Globus pallidus (tissue), 1 donor: ENCODE measurements around the gene VPS13C.

ENCODE experiments used
- DNase-seq: peaks from one replicate; pipeline ENCODE4 v3.0.0-alpha.2; 2015; ENCODE audit warnings: low spot score

VPS13C gene

DNA sequence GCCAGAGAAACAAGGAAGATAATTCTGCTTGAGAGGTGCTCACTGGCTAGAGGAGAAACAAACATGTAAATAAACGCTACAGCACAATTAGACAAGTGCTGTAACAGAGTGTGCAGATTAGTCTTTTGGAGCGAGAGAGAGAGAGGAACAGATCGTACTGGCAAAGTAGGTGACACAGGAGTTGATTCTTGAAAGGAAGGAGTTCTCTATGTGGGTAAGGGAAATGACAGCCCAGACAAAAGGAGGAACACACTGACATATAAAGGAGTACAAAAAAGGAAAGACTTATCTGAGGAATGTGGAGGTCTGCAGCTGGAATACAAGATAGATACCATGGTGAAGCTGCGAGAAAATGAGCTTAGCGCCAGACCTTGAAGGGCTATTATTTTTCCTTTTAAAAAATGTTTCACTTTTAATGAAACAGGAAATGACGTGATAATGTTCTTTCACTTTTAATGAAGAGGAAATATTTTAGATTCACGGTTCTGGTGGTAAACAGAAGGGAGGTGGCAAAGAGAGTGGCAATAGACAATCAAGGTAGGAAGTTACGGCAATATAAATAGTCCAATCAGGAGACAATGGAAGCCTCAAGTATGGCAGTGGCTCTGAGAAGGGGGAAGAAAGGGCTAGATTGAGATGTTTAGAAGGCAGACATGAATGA, 202.9 kb downstream of the VPS13C start:
- no peak for DNase-seq

DNA sequence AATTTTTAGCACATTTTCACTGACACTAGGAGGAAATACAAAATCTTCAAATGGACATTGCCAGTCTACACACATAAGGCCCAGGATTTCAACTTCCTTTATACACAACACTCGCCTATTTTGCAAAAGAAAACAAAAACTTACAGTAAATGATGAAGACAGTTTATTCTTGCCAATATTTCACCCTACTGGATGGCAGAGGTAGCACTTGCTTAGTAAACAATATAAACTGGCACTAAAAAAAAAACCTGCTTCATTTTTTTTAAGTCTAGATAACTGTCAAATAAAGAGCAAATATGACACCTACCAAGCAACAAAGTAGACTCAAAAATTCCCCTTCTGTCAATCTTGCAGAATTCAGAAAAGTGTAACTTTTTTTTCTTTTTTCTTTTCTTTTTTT, 204.0 kb downstream of the VPS13C start:
- DNase-seq: no peak

DNA sequence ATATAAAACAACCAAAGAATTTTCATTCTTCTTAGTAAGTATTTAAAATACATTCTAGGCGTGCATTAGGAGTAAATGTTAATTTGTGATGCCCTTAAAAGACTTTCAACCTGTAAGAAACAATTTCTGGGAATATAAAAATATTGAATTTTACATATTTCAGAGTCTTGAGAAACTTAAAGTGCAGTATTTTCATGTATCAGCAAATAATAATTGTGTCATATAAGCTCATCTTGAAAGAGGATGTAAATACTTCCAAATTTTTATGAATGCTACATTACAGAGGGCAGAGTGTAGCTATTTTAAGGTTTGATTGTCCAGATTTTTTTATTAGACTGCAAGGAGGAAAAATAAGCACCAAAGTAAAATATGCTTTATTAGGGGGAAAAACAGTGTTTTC, 207.1 kb downstream of the VPS13C start:
- DNase-seq: no peak

DNA sequence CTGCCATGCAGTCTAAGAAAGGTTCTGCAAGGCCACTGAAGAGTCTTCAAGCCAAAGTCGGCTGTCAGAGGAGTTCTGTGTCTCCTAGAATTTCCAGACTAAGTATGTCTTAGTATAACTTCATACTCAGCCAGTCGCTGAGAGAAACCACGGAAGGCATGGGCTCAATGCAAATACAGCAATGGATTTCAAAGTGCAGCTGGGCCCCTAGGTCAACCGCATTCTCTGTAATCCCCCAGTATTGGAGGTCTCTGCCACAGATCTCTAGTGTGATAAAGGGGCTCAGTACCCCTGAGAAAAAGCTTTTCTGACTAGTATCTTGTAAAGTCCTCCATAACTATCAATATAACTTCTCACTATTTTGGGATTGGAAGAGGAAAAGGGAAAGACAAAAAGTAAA, 208.3 kb downstream of the VPS13C start:
- no peak for DNase-seq

DNA sequence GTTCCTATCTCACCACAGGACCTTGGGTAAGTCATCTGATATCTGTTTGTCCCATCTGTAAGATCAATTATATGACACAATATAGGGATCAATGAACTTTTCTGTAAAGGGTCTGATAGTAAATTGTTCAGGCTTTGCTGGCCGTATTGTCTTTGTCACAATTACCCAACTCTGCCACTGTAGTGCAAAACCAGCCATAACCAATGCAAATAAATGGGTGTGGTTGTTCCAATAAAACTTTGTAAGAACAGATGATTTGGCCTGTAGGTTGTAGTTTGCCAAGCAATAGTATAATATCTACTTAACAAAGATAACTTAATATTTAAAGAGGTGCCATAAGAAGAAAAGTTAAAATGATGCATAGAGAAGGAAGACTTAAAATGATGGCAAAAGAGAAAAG, 210.8 kb downstream of the VPS13C start:
- no peak for DNase-seq

DNA sequence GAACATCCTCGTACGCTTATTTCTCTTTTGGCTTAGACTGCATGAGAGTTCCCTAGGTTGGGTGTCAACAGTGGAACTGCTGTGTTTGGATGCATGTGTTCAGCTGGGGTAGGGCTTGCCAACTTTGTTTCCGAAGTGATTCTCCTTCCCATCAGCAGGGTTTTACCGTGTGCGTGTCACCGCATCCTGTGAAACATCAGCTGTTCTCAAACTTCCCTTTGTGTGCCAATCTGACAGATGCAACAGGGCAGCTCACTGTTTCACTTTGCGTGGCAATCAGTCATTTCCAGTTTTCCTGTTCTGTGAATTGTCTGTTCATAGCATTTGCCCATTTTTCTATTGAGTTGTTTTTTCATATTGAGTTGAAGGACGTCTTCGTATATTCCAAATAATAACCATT, 218.8 kb downstream of the VPS13C start:
- no peak for DNase-seq

DNA sequence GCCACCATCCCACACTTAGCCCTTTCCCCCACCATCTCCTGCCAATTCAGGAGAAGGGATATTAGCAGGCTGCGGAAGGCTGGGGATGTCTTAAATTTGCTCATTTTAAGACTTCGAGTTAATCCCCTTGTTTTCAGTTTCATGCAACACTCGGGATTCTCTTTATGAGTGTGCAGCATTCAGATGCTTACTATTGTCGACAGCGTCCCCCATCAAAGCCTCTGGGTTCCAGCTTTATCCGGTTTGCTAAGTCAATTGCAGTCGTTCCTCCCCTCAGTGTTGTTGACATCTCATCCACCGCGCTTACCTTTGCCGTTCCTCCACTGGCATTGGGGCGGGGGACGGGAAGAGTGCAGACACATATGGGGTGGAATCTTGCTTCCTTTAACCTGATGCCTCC, 220.2 kb downstream of the VPS13C start:
- DNase-seq: no peak

DNA sequence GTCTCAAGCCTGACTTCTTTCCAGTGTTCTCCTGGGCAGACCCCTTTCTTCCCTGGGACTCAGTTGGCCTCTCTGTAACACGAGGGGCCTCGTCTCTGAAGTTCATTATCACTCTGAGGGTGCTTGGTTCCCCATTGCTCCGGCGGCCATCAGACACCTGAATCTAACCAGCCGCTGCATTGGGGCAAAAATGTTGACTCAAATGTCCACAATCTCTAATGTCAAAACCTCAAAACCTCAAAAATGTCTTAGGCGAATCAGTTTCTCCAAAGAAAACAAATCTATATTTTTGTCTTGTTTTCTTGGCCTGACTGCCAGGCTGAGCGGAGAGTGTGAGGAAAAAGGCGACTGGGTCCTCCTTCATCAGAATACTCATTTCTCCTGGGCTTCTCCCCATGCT, 220.7 kb downstream of the VPS13C start:
- DNase-seq: no peak

DNA sequence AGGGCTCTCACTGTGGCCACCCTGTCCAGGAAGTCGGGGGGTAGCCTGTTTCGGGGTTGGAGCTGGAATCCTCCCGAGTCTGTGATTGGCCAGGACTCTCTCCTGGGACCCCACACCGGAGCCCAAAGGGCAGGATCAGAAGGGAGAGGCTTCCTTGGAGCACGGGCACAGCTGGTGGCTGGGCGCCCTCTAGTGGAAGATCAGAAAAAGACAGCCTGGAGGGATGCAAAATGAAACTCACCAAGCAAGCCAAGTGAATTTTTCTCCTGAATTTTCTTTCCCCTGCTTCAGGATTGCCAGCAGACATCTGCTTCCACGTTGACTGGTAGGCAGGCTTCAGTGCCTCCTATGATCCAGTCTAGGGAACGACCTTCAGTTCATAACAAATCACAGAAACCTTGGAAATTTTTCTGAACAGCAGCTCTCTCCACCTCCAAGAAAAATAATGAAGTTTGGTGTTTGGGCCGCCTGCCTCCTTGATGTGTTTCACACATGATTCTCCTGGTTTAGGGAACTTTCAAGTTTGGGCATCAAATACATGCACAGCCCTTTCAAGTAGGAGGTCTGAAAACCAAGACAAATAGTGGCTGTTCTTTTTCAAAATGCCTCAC, 224.6 kb downstream of the VPS13C start:
- peak; percentile 42 for DNase-seq

DNA sequence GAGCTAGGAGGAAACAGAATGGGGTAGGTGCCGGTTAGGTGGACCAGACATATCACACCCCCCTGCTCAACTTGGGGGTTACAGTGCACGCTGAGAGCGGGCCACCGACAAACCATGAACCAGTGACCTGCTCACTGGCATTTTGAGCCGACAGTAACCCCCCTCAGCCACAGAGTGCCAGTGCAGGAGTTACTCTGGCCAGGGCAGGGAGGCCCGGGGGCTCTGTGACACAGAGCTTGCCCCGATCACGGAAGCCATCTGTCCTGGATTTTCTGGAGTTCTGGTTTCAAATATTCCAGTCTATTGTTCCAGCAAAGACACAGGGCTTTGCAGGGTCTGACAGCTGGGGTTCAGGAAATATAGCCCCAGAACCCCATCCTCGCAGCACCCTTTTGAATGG, 225.2 kb downstream of the VPS13C start:
- no peak for DNase-seq

DNA sequence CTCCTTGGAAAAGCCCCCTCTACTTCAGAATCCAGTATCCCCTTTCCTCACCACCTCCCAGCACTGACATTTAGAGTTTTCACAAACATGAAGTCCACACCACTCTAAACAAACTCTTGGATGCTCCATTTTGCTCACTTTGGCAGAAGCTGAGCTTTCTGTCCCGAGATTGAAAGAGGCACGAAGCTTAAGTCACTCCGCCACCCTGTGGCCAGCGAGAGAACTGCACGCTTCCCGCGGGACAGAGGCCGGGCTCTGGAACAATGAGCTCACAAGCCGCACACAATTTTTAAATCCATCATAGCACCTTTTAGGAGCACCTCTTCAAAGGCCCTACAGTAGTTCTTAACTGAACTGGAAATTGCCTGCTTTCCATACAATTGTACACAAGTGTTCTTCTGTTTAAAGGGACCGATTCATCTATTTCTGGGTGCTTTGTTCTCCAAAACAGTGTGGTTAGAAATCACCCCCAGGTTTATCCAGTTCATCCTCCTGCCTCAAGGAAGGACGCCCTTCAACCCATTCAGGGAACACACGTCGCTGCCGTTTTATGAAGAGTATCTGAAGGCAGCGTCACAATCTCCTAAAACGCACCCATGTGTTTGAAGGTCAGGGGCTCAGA, 226.1 kb downstream of the VPS13C start:
- DNase-seq: peak; percentile 67

DNA sequence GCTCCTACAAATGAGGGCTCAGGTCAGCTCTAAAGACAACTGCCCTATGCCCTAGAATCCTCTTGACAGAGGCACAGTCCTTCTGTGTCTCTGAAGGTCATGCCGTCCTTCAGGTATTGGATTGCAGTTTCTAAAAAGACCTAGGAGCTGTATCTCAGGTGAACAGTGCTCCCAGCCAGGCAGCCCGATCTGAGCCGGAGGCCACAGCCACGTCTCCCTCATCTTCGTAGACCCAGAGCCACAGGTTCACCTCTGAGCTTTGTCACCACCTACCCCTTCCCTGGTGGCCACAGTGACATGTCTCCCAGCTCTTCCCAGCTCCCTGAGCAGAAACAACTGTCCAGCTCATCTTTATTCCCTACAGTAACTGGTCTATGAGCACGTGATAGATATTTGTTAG, 228.0 kb downstream of the VPS13C start:
- DNase-seq: no peak

DNA sequence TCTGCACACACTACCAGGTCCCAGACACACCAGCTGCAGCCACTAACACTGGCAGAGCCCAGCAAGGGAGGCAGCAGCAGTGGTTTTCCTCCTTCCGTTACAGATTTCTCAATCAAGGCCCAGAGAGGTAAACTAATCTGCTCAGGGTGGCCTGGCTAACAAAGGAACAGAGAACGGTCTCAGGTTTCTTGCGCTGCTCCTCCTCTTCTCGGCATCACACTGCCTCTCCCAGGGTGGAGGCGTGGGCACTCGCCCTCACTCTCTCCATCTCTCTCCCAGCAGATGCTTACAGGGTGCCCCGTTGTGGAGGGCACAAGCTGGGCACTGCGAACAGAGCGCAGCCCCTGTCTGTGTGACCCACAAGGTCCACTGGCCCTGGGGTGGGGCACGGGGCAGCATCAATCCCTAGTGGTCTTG, 228.7 kb downstream of the VPS13C start:
- no peak for DNase-seq

DNA sequence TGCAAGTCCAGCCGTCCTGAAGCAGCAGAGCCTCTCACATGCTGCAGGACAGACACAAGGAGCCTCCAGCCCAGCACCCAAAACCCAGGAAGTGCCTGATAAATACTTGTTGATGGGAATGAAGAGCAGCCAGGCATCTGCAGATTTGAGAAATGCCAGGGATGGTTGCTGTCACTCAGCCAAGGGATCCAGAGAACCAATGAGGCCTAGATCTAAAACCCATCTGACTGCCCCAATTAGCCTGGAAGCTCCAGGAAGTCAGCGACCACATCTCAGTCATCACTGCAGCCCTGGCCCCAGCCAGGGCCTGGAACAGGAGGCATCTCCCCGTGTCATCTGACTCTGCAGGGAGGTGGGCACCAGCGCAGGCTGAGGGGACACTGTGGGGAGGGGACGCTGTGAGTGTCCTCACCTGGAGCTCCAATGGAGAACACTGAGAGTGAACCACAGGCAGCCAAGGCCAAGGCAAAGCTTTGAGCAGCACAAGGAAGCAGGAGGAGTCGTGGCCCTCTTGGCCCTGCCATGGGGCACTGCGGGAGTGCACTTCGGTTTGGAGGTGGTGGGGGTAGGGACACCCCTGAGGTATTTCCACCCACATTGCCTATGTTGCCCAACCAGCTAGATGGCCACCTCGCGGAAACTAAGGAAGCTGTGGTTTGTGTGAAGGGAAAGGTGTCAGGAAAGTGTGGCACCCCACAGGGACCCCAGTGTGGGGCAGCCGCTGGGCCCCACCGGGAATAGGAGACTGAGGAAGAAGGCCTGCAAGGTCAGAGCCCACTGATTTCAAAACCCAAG, 229.5 kb downstream of the VPS13C start:
- no peak for DNase-seq

DNA sequence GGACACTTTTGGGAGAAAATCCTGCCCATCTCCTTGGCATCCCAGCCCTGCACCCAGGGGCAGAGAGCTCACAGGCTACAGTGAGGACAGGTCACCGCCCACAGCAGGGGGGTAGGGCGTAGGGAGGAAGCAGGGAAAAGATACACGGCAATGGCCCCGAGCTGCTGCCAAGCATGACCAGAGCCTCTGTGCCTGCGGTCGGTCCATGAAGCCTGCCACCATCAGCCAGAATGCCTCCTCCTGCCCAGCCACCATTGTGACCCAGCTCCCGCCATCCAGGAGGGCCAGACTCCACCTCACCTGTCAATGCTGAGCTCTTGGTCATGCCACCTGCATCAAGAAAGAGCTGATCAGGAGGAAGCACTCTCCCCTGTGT, 230.7 kb downstream of the VPS13C start:
- no peak for DNase-seq

DNA sequence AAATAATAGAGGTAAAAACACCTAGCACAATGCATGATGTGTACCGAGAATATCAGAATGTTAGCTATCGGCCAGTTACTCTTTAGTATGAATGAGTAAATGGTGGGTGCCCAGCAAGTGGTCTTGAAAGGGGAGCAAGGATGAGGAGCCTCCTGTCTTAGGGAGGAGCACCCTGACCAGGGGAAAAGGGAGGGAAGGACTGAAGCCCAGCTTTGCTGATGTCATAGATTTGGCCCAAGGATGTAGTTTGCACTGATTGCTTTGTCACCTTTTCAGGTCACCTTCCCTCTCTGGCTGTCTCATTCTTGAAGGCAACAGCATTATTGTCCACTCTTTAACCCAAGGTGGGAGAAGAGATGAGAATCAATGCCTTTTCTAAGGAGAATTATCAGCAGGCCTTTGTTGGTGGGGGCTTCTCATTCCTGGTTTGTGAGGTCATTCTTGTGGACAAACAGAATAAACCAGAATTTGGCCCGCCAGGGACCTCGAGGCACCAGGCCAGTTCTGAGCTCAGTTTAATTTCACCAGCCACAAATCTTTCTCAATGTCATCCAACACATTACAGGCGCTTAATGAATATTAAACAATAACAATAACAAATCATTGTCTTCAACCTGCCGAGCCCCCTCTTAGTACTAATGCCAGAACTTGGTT, 231.3 kb downstream of the VPS13C start:
- no peak for DNase-seq

DNA sequence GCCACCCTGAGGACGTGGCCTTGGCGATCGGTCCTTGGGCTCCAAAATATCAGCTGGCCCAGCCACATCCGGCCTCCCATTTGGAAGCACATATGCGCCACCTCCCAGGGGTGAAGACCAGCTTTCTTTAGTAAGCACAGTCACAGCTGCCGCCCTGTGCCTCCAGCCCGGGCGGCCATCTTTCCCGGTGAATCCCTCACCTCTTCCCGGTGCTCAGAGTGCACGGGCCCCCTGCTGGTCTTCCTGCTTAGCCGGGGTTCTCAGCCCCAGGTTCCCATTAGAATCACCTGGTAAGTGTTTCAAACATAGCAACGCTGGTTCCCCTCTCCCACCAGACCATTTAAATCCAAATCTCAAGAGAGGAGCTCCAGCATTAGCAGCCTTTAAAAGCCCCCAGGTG, 232.2 kb downstream of the VPS13C start:
- no peak for DNase-seq

DNA sequence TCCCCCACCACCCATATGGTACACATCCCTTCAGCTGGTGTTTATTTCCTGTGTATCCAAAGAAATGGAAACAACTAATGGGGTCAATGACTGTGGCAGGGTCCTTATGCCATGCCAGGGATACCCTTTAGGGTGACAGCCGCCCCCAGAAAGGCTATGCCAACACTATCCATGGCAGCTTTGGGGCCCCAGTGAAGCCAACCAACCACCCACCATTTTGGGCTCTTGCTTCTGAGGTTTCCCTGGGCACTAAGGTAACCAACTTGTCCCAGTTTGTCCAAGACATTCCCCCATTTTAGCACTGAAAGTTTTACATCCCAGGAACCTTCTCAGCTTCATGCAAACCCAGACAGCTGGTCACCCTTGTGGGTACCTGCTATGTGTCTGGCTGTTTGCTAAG, 233.1 kb downstream of the VPS13C start:
- DNase-seq: no peak

DNA sequence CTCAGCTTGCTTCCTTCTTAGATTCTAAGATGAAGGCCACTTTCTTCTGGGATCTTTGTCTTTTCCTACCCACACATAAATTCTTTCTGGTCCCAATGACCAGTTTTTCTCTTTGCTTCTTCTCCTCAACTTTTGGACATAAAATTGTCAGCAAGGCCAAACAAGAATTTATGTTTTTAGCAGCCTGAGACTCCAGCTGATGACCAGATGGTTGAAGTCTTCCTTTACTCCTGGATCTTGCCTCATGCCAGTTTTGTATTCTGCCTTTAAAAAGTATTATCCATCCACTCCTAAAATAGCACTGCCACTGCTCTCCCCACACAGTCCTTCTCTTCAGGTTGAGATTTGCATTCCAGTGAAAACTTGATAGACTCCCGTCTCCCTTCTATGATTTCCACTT, 236.0 kb downstream of the VPS13C start:
- DNase-seq: no peak

DNA sequence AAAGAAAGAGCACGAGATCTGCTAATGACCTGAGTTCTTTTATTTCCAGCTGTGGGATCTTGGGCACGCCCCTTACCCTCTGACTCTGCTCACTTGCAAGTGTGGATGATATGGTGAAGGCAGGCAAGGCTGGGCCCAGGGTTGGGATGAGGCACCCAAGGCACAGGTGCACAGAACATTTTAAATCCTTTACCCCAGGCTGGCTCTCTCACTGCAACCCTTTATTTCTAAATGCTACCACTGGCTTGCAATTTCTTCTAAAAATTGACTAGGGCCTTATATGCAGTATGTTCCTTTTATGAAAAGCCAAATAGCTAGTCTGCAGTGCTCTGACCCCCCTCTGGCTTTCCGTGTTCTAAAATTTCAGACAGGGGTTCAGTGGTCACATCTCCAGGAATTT, 237.7 kb downstream of the VPS13C start:
- no peak for DNase-seq

DNA sequence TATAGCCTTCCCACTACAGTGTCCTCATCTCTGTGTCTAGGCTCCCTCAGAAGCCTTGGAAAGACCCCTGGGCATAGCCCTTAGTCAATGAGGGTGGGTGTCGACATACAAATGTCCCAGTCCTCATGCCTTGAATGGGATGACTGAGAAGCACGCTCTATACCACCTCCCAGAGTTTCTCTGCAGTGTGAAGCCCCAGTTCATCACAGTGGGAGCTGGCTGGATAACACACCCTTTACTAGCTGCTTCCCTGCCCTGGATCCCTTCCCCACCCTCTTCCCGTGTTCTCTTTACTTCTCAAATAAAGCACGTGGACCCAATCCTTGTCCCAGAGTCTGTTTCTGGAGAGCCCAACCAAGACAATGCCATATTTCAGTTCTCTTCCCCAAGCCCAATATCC, 239.3 kb downstream of the VPS13C start:
- DNase-seq: no peak

DNA sequence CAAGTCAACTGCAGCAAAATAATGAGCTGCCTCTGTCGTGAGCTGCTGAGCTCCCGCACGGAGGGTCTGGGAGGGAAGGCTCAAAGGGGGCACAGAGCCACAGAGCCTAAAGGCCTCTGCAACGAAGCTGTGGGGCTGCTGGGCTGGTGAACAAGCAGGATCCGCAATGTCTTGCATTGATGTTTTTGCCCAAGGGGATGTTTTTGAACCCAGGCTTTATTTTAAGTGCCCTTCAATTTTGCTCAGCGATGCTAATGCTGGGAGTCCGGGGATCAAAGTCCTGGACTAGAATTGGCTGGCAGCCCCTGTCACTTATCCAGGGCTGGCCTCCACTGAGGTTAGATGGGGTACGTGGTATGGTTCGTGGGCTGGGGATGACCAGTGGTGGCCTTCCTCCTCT, 240.0 kb downstream of the VPS13C start:
- DNase-seq: no peak

DNA sequence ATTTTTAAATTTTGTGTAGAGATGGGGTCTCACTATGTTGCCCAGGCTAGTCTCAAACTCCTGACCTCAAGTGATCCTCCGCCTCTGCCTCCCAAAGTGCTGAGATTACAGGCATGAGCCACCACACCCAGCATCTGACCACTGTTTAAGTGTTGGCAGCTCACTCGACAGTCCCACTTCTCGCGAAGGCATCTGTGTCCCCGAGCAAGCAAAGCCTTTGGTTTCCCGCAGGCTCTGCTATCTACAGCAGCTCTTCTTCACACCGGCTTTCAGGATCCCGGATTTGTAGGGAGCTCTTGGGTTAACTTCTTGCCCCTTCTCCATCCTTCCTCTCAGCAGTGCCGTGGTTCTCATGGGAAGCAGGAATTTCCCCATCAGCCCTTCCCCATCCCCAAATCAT, 240.9 kb downstream of the VPS13C start:
- DNase-seq: no peak
